ENCODE measurements around the gene TMPRSS4. TPM values are rescaled to one million over a fixed set of nuclear protein-coding genes. Genes with fewer than 3 reads are reported as not detected.

TMPRSS4 gene
- total RNA-seq, 1 experiment from 2014 or later: 1.5 TPM

- BruUV-seq (replicated peaks): no TSS peak
- H3K27ac ChIP-seq (ENCODE audit: low read length): no peak overlapping the region
- no peaks in the 10 kb centered on the region for H4K20me1 ChIP-seq (ENCODE audit: low read length)
- H3K27me3 ChIP-seq (ENCODE audit: low read length): peaks cover 83% of the 10 kb centered on the region
- H3K9me2 ChIP-seq (replicated peaks; ENCODE audit: low read length): no peaks in the 10 kb centered on the region
- TF ChIP-seq EZH2 (IDR thresholded peaks at IDR 0.05; ENCODE audit: low read length, unreplicated experiment) (no peak), EZH2phosphoT487 (IDR thresholded peaks at IDR 0.05; ENCODE audit: borderline replicate concordance, low read length) (no peak), CTCF (conservative IDR thresholded peaks at IDR 0.05; ENCODE audit: low read depth, low read length) (no peak)
- no peak overlapping the region for H3K9ac ChIP-seq (ENCODE audit: low read length)
- ATAC-seq (no peak), DNase-seq (no peak)
- no peak overlapping the region for H2AFZ ChIP-seq (ENCODE audit: low read length)
- no peak overlapping the region for H3K4me3 ChIP-seq (ENCODE audit: low read length)
- H3K36me3 ChIP-seq (ENCODE audit: low read depth, low read length): no peaks in the 10 kb centered on the region
- H3K4me1 ChIP-seq (ENCODE audit: insufficient read depth, low read length): peaks cover 15% of the 10 kb centered on the region; the same call in 1 of the 2 replicates
- ChIA-PET CTCF (no interaction called here), POLR2A (ENCODE audit: unreplicated experiment) (no interaction called here)
- no peaks in the 10 kb centered on the region for H3F3A ChIP-seq (ENCODE audit: low read length, unreplicated experiment)
- no peaks in the 10 kb centered on the region for H3K79me2 ChIP-seq (ENCODE audit: low read length)
- H3K4me2 ChIP-seq (ENCODE audit: low read length): peak overlapping the region; percentile 85
- no peaks in the 10 kb centered on the region for H3K9me3 ChIP-seq (ENCODE audit: low read length)
- intact Hi-C loops (cut with micrococcal nuclease): no loop called here
Observed at GRCh38 chr11:118153516-118153915, 76.6 kb downstream of the TMPRSS4 start.

- Histone ChIP-seq H3K27me3 (ENCODE audit: low read length) (peaks cover 87% of the 10 kb centered on the region), H3F3A (ENCODE audit: low read length, unreplicated experiment) (no peaks in the 10 kb centered on the region), H3K9me3 (ENCODE audit: low read length) (no peaks in the 10 kb centered on the region), H3K4me1 (ENCODE audit: insufficient read depth, low read length) (peaks cover 15% of the 10 kb centered on the region; the same call in 1 of the 2 replicates), H2AFZ (ENCODE audit: low read length) (no peak overlapping the region), H4K20me1 (ENCODE audit: low read length) (no peaks in the 10 kb centered on the region), H3K4me3 (ENCODE audit: low read length) (no peak overlapping the region), H3K4me2 (ENCODE audit: low read length) (no peak overlapping the region), H3K9me2 (replicated peaks; ENCODE audit: low read length) (no peaks in the 10 kb centered on the region), H3K9ac (ENCODE audit: low read length) (no peak overlapping the region), H3K36me3 (ENCODE audit: low read depth, low read length) (no peaks in the 10 kb centered on the region), H3K79me2 (ENCODE audit: low read length) (no peaks in the 10 kb centered on the region), H3K27ac (ENCODE audit: low read length) (no peak overlapping the region)
- ATAC-seq: no peak
- DNase-seq: no peak
- no peak for TF ChIP-seq CTCF (conservative IDR thresholded peaks at IDR 0.05; ENCODE audit: low read depth, low read length)
- no peak for TF ChIP-seq EZH2 (IDR thresholded peaks at IDR 0.05; ENCODE audit: low read length, unreplicated experiment)
- TF ChIP-seq EZH2phosphoT487 (IDR thresholded peaks at IDR 0.05; ENCODE audit: borderline replicate concordance, low read length): no peak
- no TSS peak for BruUV-seq (replicated peaks)
- intact Hi-C loops (cut with micrococcal nuclease): no loop called here
- ChIA-PET CTCF (no interaction called here), POLR2A (ENCODE audit: unreplicated experiment) (no interaction called here)
Observed at GRCh38 chr11:118153976-118154375, 77.1 kb downstream of the TMPRSS4 start.

GRCh38 chr11:118154641-118155040, 77.8 kb downstream of the TMPRSS4 start:
- Histone ChIP-seq H3K4me1 (ENCODE audit: insufficient read depth, low read length) (peaks cover 15% of the 10 kb centered on the region; the same call in 1 of the 2 replicates), H3K9ac (ENCODE audit: low read length) (no peak overlapping the region), H3K36me3 (ENCODE audit: low read depth, low read length) (no peaks in the 10 kb centered on the region), H3K79me2 (ENCODE audit: low read length) (no peaks in the 10 kb centered on the region), H3K4me3 (ENCODE audit: low read length) (no peak overlapping the region), H3K9me2 (replicated peaks; ENCODE audit: low read length) (no peaks in the 10 kb centered on the region), H3K27me3 (ENCODE audit: low read length) (peaks cover 93% of the 10 kb centered on the region), H2AFZ (ENCODE audit: low read length) (no peak overlapping the region), H3K27ac (ENCODE audit: low read length) (no peak overlapping the region), H3F3A (ENCODE audit: low read length, unreplicated experiment) (no peaks in the 10 kb centered on the region), H3K9me3 (ENCODE audit: low read length) (no peaks in the 10 kb centered on the region), H4K20me1 (ENCODE audit: low read length) (no peaks in the 10 kb centered on the region), H3K4me2 (ENCODE audit: low read length) (no peak overlapping the region)
- BruUV-seq (replicated peaks): no TSS peak
- ChIA-PET CTCF (no interaction called here), POLR2A (ENCODE audit: unreplicated experiment) (no interaction called here)
- DNase-seq: no peak
- TF ChIP-seq EZH2phosphoT487 (IDR thresholded peaks at IDR 0.05; ENCODE audit: borderline replicate concordance, low read length) (no peak), CTCF (conservative IDR thresholded peaks at IDR 0.05; ENCODE audit: low read depth, low read length) (no peak), EZH2 (IDR thresholded peaks at IDR 0.05; ENCODE audit: low read length, unreplicated experiment) (no peak)
- ATAC-seq: no peak
- intact Hi-C loops (cut with micrococcal nuclease): no loop called here

All from PC-3 (cell line).